Osteoblast (primary cell): Measurements from ENCODE around the gene ZIC1. TPM values are rescaled to one million over a fixed set of nuclear protein-coding genes. Genes with fewer than 3 reads are reported as not detected.

Experiments
- DNase-seq: peaks from one replicate; pipeline ENCODE4 v3.0.0; 2011; ENCODE audit warnings: low spot score, mixed read lengths; ENCODE audit not compliant: insufficient read length; ENCODE audit errors: missing footprints
- H2AFZ ChIP-seq: 2 replicates; pipeline ENCODE4 v1.6.0; 2011; ENCODE audit warnings: mild to moderate bottlenecking, low read length
- H3K27ac ChIP-seq: 2 replicates; pipeline ENCODE4 v1.5.1; 2011; ENCODE audit warnings: mild to moderate bottlenecking, low read depth, low read length, moderate library complexity
- H3K27me3 ChIP-seq: 2 replicates; pipeline ENCODE4 v1.6.0; 2012; ENCODE audit warnings: mild to moderate bottlenecking, control low read depth, inconsistent platforms, low read length, moderate library complexity; ENCODE audit not compliant: insufficient read depth
- H3K36me3 ChIP-seq: 2 replicates; pipeline ENCODE4 v1.5.1; 2011; ENCODE audit warnings: mild to moderate bottlenecking, low read length, control low read depth, moderate library complexity; ENCODE audit not compliant: insufficient read depth
- H3K4me1 ChIP-seq: 2 replicates; pipeline ENCODE4 v1.5.1; 2011; ENCODE audit warnings: mild to moderate bottlenecking, low read length, control low read depth, moderate library complexity; ENCODE audit not compliant: insufficient read depth
- H3K4me2 ChIP-seq: 2 replicates; pipeline ENCODE4 v1.6.0; 2011; ENCODE audit warnings: mild to moderate bottlenecking, low read length; ENCODE audit not compliant: insufficient read depth
- H3K4me3 ChIP-seq: fragments of 200-600 bp; sonication (generic); 3 replicates; pipeline ENCODE4 v1.5.1; 2012; ENCODE audit warnings: mild to moderate bottlenecking, low read length, inconsistent platforms; ENCODE audit not compliant: insufficient read depth
- H3K79me2 ChIP-seq: 2 replicates; pipeline ENCODE4 v1.6.0; 2012; ENCODE audit warnings: mild to moderate bottlenecking, low read length, control low read depth, inconsistent platforms; ENCODE audit not compliant: insufficient read depth
- H3K9me3 ChIP-seq: 2 replicates; pipeline ENCODE4 v1.5.1; 2011; ENCODE audit warnings: low read depth, low read length, control low read depth
- H4K20me1 ChIP-seq: 2 replicates; pipeline ENCODE4 v1.6.0; 2012; ENCODE audit warnings: mild to moderate bottlenecking, low read length, control low read depth; ENCODE audit not compliant: insufficient read depth
- total RNA-seq: library from RNA; depleted of rRNA; stranded (reverse); fragments of >200 nt; gene quantifications from 2 replicates; pipeline ENCODE4 v1.2.3, GENCODE V29; 2012
- TF ChIP-seq, protein P1 (sequence below): IDR thresholded peaks from 2 replicates; pipeline ENCODE4 v1.5.1; 2011; ENCODE audit warnings: mild to moderate bottlenecking, low read depth, low read length, moderate library complexity; ENCODE audit errors: extremely low read depth

Gene ZIC1
- total RNA-seq, 1 donor: 3.6 TPM

DNA sequence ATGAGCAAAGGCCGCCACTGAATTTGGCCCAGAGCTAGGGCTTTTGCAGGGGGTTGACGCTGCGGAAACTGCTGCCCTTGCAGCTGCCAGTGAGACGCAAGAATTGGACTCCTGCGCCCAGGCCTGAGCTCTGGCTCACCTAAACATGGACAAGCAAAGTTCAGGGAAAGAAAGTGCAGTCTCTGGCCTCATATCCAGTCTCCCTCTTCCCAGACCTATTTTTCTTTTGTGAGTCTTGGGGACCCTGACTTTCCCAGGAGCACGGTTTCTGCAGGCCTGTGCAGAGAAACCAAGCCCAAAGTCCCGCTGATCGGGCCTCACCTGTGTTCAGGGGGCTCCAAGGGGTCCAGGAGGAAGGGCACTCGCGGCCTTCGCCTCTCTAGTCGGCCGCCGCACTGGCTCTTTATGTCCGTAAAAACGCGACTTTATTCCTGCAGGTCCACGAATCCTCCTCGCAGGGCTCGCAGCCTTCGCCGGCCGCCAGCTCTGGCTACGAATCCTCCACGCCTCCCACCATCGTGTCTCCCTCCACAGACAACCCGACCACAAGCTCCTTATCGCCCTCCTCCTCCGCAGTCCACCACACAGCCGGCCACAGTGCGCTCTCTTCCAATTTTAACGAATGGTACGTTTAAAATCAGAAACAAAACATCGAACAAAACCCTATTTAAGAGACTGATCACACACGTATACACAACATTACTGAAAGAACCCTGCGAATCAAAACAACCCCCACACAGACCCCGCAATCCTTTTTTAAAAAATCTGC, 3.9 kb downstream of the ZIC1 start:
- Histone ChIP-seq H3K27me3 (peaks cover 93% of the 10 kb centered on the region), H3K79me2 (no peaks in the 10 kb centered on the region), H3K4me1 (no peaks in the 10 kb centered on the region), H3K4me3 (peak overlapping the region; percentile 52), H4K20me1 (no peaks in the 10 kb centered on the region), H3K4me2 (peak overlapping the region; percentile 73), H2AFZ (peak overlapping the region; percentile 56), H3K27ac (no peak overlapping the region), H3K36me3 (no peaks in the 10 kb centered on the region), H3K9me3 (peaks cover 3% of the 10 kb centered on the region)
- TF ChIP-seq, protein P1, sequence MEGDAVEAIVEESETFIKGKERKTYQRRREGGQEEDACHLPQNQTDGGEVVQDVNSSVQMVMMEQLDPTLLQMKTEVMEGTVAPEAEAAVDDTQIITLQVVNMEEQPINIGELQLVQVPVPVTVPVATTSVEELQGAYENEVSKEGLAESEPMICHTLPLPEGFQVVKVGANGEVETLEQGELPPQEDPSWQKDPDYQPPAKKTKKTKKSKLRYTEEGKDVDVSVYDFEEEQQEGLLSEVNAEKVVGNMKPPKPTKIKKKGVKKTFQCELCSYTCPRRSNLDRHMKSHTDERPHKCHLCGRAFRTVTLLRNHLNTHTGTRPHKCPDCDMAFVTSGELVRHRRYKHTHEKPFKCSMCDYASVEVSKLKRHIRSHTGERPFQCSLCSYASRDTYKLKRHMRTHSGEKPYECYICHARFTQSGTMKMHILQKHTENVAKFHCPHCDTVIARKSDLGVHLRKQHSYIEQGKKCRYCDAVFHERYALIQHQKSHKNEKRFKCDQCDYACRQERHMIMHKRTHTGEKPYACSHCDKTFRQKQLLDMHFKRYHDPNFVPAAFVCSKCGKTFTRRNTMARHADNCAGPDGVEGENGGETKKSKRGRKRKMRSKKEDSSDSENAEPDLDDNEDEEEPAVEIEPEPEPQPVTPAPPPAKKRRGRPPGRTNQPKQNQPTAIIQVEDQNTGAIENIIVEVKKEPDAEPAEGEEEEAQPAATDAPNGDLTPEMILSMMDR: no peak
- DNase-seq: peak; percentile 72

DNA sequence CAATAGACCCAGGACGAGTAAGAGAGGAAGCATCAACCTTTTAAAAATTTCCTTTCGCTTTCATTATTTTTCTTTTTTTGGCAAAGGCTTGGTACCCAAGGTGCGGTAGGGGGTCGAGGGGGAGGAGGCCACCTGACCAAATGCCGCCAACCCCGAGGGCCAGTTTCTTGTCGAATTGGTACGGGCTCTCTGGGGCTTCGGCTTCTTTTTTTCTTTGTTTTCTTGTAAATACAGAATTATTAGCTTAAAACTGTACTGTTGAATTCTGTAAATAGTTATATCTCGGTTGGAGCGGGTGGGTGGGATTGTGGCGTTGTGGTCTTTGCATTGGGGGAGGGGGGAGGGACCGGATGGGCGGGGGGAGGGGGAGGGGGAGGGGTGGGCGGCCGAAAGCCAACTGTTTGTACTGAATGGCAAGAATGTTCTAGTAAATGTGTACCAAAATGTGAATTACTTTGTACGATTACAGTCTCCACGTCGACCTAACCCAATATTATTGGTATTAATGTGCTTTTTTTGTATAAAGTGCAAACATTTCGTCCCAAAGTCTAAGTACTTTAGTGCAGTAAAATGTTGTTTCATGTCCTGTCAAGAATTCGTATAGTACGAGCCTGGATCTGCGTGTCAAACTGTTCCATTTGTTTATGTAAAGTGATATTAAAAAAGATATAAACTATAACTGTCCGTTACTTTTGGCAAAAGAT, 4.7 kb downstream of the ZIC1 start:
- Histone ChIP-seq H3K4me3 (peak overlapping the region; percentile 52), H2AFZ (no peak overlapping the region), H3K79me2 (no peaks in the 10 kb centered on the region), H3K27ac (no peak overlapping the region), H3K9me3 (peaks cover 3% of the 10 kb centered on the region), H4K20me1 (no peaks in the 10 kb centered on the region), H3K27me3 (peaks cover 93% of the 10 kb centered on the region), H3K36me3 (no peaks in the 10 kb centered on the region), H3K4me1 (no peaks in the 10 kb centered on the region), H3K4me2 (peak overlapping the region; percentile 73)
- TF ChIP-seq, protein P1: no peak
- DNase-seq: peak; percentile 58

DNA sequence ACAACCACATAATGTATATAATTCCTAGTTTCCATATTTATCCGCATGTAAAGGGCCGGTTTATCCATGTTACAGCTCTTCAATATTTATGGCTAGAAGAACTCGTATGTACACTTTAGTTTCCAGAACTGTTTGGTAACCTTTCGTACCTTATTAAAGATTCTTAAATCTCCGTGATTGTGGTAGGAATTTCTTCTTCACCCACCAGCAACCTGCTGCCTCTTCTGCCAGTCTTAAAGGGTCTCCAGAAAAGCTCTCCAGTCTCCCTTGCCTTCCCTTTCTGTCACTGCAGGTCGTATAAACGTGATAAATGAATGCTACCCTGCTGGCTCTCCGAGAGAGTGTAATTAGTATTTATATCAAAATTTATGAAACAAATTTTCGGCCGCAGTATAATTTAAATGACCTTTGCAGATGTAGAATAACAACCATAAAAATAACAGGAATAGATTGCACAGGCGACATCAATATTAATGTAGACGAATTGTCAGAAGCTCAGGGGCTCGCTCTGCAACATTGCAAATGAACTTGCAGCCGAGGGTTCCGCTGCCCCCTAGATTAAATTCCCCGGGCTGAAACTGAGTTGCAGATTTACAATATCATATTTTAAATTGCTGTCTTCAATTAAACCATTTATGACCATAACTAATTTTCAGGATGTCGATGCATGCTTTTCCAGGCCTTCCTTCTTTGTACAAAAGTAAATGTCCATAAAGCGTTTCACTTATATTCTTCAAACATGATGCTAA, 5.4 kb downstream of the ZIC1 start:
- H3K4me1 ChIP-seq: no peaks in the 10 kb centered on the region
- no peak overlapping the region for H2AFZ ChIP-seq
- H3K4me3 ChIP-seq: no peak overlapping the region
- H3K4me2 ChIP-seq: no peak overlapping the region
- H3K27me3 ChIP-seq: peaks cover 93% of the 10 kb centered on the region
- H3K36me3 ChIP-seq: no peaks in the 10 kb centered on the region
- H3K9me3 ChIP-seq: peaks cover 3% of the 10 kb centered on the region
- DNase-seq: peak; percentile 65
- H3K79me2 ChIP-seq: no peaks in the 10 kb centered on the region
- TF ChIP-seq, protein P1: no peak
- H3K27ac ChIP-seq: no peak overlapping the region
- no peaks in the 10 kb centered on the region for H4K20me1 ChIP-seq
